ENCODE results near the gene ADCY1.

ADCY1 gene

GRCh38 chr7:45623157-45623556, 49.0 kb downstream of the ADCY1 start:
- Histone ChIP-seq H3K4me3 (ENCODE audit: low read length, poor library complexity, severe bottlenecking) (no peak overlapping the region), H3F3A (ENCODE audit: low read depth) (no peaks in the 10 kb centered on the region), H3K9me3 (ENCODE audit: insufficient read depth, low read depth, low read length) (peaks cover 7% of the 10 kb centered on the region; the same call in 1 of the 2 replicates), H3K4me1 (ENCODE audit: insufficient read depth, low read length, poor library complexity, severe bottlenecking) (no peaks in the 10 kb centered on the region), H3K9me2 (replicated peaks; ENCODE audit: low read depth, low read length) (no peaks in the 10 kb centered on the region), H2AFZ (ENCODE audit: low read length) (no peak overlapping the region), H4K20me1 (ENCODE audit: insufficient read depth, low read length, poor library complexity, severe bottlenecking) (no peaks in the 10 kb centered on the region), H3K27me3 (ENCODE audit: insufficient read depth, low read length, poor library complexity, severe bottlenecking) (no peaks in the 10 kb centered on the region), H3K79me2 (ENCODE audit: insufficient read depth, low read length) (no peaks in the 10 kb centered on the region), H3K4me2 (ENCODE audit: low read depth, low read length, poor library complexity, severe bottlenecking) (no peak overlapping the region), H3K9ac (ENCODE audit: low read depth, low read length, poor library complexity, severe bottlenecking) (no peak overlapping the region), H3K36me3 (ENCODE audit: insufficient read depth, low read length) (no peaks in the 10 kb centered on the region)
- no peak for TF ChIP-seq EZH2phosphoT487 (IDR thresholded peaks at IDR 0.05; ENCODE audit: borderline replicate concordance)
- TF ChIP-seq CTCF (conservative IDR thresholded peaks at IDR 0.05; ENCODE audit: low read length), result no peak

GRCh38 chr7:45623740-45624391, 49.7 kb downstream of the ADCY1 start:
- no peak overlapping the region for H3K4me3 ChIP-seq (ENCODE audit: low read length, poor library complexity, severe bottlenecking)
- TF ChIP-seq CTCF (conservative IDR thresholded peaks at IDR 0.05; ENCODE audit: low read length), result no peak
- no peak for TF ChIP-seq EZH2phosphoT487 (IDR thresholded peaks at IDR 0.05; ENCODE audit: borderline replicate concordance)
- no peaks in the 10 kb centered on the region for H3K79me2 ChIP-seq (ENCODE audit: insufficient read depth, low read length)
- no peaks in the 10 kb centered on the region for H3K9me2 ChIP-seq (replicated peaks; ENCODE audit: low read depth, low read length)
- no peaks in the 10 kb centered on the region for H3F3A ChIP-seq (ENCODE audit: low read depth)
- H4K20me1 ChIP-seq (ENCODE audit: insufficient read depth, low read length, poor library complexity, severe bottlenecking), result no peaks in the 10 kb centered on the region
- no peaks in the 10 kb centered on the region for H3K4me1 ChIP-seq (ENCODE audit: insufficient read depth, low read length, poor library complexity, severe bottlenecking)
- no peak overlapping the region for H3K9ac ChIP-seq (ENCODE audit: low read depth, low read length, poor library complexity, severe bottlenecking)
- no peak overlapping the region for H3K4me2 ChIP-seq (ENCODE audit: low read depth, low read length, poor library complexity, severe bottlenecking)
- no peak overlapping the region for H2AFZ ChIP-seq (ENCODE audit: low read length)
- no peaks in the 10 kb centered on the region for H3K36me3 ChIP-seq (ENCODE audit: insufficient read depth, low read length)
- no peaks in the 10 kb centered on the region for H3K27me3 ChIP-seq (ENCODE audit: insufficient read depth, low read length, poor library complexity, severe bottlenecking)
- peaks cover 7% of the 10 kb centered on the region; the same call in 1 of the 2 replicates for H3K9me3 ChIP-seq (ENCODE audit: insufficient read depth, low read depth, low read length)

GRCh38 chr7:45624392-45624760, 50.2 kb downstream of the ADCY1 start:
- Histone ChIP-seq H2AFZ (ENCODE audit: low read length) (no peak overlapping the region), H3K4me1 (ENCODE audit: insufficient read depth, low read length, poor library complexity, severe bottlenecking) (no peaks in the 10 kb centered on the region), H3K9me3 (ENCODE audit: insufficient read depth, low read depth, low read length) (peaks cover 7% of the 10 kb centered on the region; the same call in 1 of the 2 replicates), H3K4me2 (ENCODE audit: low read depth, low read length, poor library complexity, severe bottlenecking) (no peak overlapping the region), H3K4me3 (ENCODE audit: low read length, poor library complexity, severe bottlenecking) (no peak overlapping the region), H3F3A (ENCODE audit: low read depth) (no peaks in the 10 kb centered on the region), H3K9me2 (replicated peaks; ENCODE audit: low read depth, low read length) (no peaks in the 10 kb centered on the region), H3K27me3 (ENCODE audit: insufficient read depth, low read length, poor library complexity, severe bottlenecking) (no peaks in the 10 kb centered on the region), H3K79me2 (ENCODE audit: insufficient read depth, low read length) (no peaks in the 10 kb centered on the region), H4K20me1 (ENCODE audit: insufficient read depth, low read length, poor library complexity, severe bottlenecking) (no peaks in the 10 kb centered on the region), H3K36me3 (ENCODE audit: insufficient read depth, low read length) (no peaks in the 10 kb centered on the region), H3K9ac (ENCODE audit: low read depth, low read length, poor library complexity, severe bottlenecking) (no peak overlapping the region)
- no peak for TF ChIP-seq EZH2phosphoT487 (IDR thresholded peaks at IDR 0.05; ENCODE audit: borderline replicate concordance)
- no peak for TF ChIP-seq CTCF (conservative IDR thresholded peaks at IDR 0.05; ENCODE audit: low read length)

Data from Loucy (cell line).